Neutrophil (primary cell): ENCODE measurements around the gene PRRC1.

Experiments used
- H3K27ac ChIP-seq: fragments of 200-600 bp; sonication (generic); 2 replicates; pipeline ENCODE4 v1.5.1; 2016; ENCODE audit warnings: mild to moderate bottlenecking, moderate library complexity
- H3K27me3 ChIP-seq: fragments of 200-600 bp; sonication (generic); 2 replicates; pipeline ENCODE4 v1.6.0; 2016; ENCODE audit warnings: mild to moderate bottlenecking
- H3K36me3 ChIP-seq: fragments of 200-600 bp; sonication (generic); 2 replicates; pipeline ENCODE4 v1.5.1; 2017
- H3K4me1 ChIP-seq, 2 experiments: fragments of 200-600 bp in 1 of 2; sonication (generic) in 1 of 2; 1 replicate in 1 of 2; 2 replicates in 1 of 2; pipeline versions ENCODE4 v1.5.1 to v1.6.1; 2013 to 2016; ENCODE audit warnings: low read depth in 1 of 2, low read length in 1 of 2, mild to moderate bottlenecking in 1 of 2, moderate library complexity in 1 of 2; ENCODE audit not compliant: control insufficient read depth in 1 of 2, insufficient read depth in 1 of 2
- H3K4me3 ChIP-seq, 2 experiments: fragments of 200-600 bp in 1 of 2; sonication (generic) in 1 of 2; 1 replicate in 1 of 2; 2 replicates in 1 of 2; pipeline ENCODE4 v1.5.1; 2013 to 2016; ENCODE audit warnings: low read depth in 1 of 2, low read length in 1 of 2, mild to moderate bottlenecking in 1 of 2, moderate library complexity in 1 of 2
- H3K9me3 ChIP-seq: fragments of 200-600 bp; sonication (generic); 2 replicates; pipeline ENCODE4 v1.5.1; 2016
- TF ChIP-seq, protein P1 (sequence below): fragments of 200-600 bp; sonication (generic); IDR thresholded peaks from 2 replicates; pipeline ENCODE4 v1.5.1; 2016; ENCODE audit warnings: antibody characterized with exemption

Gene PRRC1

DNA sequence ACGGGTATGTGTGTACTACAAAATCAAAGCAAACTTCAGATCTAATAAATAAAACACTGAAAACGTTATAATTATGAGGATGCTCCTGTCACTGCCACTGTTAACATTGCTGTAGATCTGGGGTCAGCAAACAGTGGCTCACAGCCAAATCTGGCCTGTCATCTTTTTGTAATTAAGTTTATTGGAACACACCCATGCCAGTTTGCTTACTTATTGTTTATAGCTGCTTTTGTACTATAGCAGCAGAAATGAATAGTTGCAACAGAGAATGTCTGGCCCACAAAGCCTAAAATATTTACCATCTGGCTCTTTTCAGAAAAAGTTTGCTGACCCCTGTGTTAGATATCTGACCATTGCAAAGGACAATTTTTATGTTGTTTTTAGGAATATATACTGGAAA, 32.1 kb downstream of the PRRC1 start:
- H3K4me1 ChIP-seq = no peaks in the 10 kb centered on the region
- no peak overlapping the region for H3K27ac ChIP-seq
- TF ChIP-seq, protein P1, sequence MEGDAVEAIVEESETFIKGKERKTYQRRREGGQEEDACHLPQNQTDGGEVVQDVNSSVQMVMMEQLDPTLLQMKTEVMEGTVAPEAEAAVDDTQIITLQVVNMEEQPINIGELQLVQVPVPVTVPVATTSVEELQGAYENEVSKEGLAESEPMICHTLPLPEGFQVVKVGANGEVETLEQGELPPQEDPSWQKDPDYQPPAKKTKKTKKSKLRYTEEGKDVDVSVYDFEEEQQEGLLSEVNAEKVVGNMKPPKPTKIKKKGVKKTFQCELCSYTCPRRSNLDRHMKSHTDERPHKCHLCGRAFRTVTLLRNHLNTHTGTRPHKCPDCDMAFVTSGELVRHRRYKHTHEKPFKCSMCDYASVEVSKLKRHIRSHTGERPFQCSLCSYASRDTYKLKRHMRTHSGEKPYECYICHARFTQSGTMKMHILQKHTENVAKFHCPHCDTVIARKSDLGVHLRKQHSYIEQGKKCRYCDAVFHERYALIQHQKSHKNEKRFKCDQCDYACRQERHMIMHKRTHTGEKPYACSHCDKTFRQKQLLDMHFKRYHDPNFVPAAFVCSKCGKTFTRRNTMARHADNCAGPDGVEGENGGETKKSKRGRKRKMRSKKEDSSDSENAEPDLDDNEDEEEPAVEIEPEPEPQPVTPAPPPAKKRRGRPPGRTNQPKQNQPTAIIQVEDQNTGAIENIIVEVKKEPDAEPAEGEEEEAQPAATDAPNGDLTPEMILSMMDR = no peak
- no peak overlapping the region for H3K4me3 ChIP-seq
- H3K9me3 ChIP-seq = no peaks in the 10 kb centered on the region
- H3K36me3 ChIP-seq = peaks cover 29% of the 10 kb centered on the region
- H3K27me3 ChIP-seq = no peaks in the 10 kb centered on the region

GRCh38 chr5:127550652-127551409, 33.4 kb downstream of the PRRC1 start:
- Histone ChIP-seq H3K27me3 (no peaks in the 10 kb centered on the region), H3K4me3 (no peak overlapping the region), H3K27ac (no peak overlapping the region), H3K9me3 (no peaks in the 10 kb centered on the region), H3K36me3 (peaks cover 35% of the 10 kb centered on the region), H3K4me1 (no peaks in the 10 kb centered on the region)
- TF ChIP-seq, protein P1 = no peak

DNA sequence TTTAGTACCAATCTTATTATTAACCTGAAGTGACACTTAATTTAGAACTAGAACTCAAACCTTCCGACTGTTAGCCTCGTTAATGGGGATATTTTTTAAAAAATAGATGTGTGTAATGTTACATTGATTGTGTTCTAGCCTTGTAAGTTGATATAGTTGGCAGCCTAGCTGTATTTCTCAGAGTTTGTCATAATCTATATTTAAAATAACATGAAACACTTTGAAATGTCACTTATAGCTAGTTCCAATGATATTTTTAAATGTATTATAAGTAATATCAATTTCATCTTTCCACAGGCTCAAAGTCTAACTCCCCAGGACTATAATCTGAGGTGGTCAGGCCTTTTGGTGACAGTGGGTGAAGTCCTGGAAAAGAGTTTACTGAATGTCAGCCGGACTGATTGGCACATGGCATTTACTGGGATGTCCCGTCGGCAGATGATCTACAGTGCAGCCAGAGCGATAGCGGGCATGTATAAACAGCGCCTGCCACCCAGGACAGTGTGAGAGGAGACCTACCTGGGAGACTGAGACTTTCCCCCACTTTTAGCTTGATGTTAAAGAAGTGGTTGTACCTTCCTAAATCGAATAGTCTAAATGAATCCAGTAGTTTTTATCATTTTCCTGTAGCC, 34.1 kb downstream of the PRRC1 start:
- TF ChIP-seq, protein P1 = no peak
- no peaks in the 10 kb centered on the region for H3K4me1 ChIP-seq
- H3K27ac ChIP-seq = no peak overlapping the region
- no peak overlapping the region for H3K4me3 ChIP-seq
- H3K9me3 ChIP-seq = no peaks in the 10 kb centered on the region
- H3K36me3 ChIP-seq = peaks cover 33% of the 10 kb centered on the region
- no peaks in the 10 kb centered on the region for H3K27me3 ChIP-seq

GRCh38 chr5:127555826-127556225, 38.4 kb downstream of the PRRC1 start:
- Histone ChIP-seq H3K4me3 (no peak overlapping the region), H3K36me3 (peaks cover 27% of the 10 kb centered on the region), H3K9me3 (no peaks in the 10 kb centered on the region), H3K27me3 (no peaks in the 10 kb centered on the region), H3K4me1 (no peaks in the 10 kb centered on the region), H3K27ac (no peak overlapping the region)
- TF ChIP-seq, protein P1 = no peak

DNA sequence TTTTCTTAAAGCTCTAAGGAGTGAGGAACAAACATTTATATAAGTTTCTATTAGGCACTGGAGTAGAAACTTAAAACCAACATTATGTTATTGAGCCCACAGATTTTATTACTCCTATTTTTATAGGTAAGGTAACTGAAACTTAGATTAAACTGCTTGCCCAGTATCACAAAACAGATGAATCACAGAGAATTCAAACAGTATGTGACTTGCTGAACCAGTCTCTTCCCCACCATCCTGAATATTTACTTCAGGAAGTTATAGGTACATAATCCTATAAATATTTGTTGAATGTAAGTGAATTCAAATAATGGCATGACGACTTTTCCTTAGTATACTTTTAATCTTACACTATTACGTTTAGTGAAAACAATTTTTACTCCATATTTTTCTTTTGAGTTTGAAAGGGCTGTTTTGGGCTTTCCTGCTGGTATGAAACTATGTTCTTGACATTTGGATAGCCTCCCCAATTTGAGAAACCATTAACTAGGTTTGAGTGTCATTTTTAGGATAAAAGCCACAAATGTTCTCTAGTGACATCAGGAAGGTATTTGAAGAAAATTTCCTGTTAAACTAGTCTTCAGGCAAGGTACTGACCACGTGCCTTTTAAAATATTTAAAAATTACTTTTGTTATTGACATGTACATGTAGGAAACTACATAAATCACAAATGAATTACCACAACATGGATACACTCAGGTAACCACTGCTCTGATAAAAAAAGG, 39.3 kb downstream of the PRRC1 start:
- H3K4me3 ChIP-seq = no peak overlapping the region
- no peaks in the 10 kb centered on the region for H3K27me3 ChIP-seq
- peaks cover 24% of the 10 kb centered on the region for H3K36me3 ChIP-seq
- no peak overlapping the region for H3K27ac ChIP-seq
- H3K4me1 ChIP-seq = no peaks in the 10 kb centered on the region
- no peaks in the 10 kb centered on the region for H3K9me3 ChIP-seq
- TF ChIP-seq, protein P1 = no peak
